GM21447 (cell line): ENCODE results near the gene PRODH2.
A peak's percentile ranks its signal among the peaks of the same experiment; 100 is the strongest.

ENCODE experiments used
- ATAC-seq: cut with Tn5 transposase; IDR thresholded peaks from one replicate; pipeline ENCODE4 v1.9.1; 2021; ENCODE audit not compliant: unreplicated experiment

Gene PRODH2

GRCh38 chr19:35759697-35760096, 52.9 kb downstream of the PRODH2 start:
- ATAC-seq, result no peak

DNA sequence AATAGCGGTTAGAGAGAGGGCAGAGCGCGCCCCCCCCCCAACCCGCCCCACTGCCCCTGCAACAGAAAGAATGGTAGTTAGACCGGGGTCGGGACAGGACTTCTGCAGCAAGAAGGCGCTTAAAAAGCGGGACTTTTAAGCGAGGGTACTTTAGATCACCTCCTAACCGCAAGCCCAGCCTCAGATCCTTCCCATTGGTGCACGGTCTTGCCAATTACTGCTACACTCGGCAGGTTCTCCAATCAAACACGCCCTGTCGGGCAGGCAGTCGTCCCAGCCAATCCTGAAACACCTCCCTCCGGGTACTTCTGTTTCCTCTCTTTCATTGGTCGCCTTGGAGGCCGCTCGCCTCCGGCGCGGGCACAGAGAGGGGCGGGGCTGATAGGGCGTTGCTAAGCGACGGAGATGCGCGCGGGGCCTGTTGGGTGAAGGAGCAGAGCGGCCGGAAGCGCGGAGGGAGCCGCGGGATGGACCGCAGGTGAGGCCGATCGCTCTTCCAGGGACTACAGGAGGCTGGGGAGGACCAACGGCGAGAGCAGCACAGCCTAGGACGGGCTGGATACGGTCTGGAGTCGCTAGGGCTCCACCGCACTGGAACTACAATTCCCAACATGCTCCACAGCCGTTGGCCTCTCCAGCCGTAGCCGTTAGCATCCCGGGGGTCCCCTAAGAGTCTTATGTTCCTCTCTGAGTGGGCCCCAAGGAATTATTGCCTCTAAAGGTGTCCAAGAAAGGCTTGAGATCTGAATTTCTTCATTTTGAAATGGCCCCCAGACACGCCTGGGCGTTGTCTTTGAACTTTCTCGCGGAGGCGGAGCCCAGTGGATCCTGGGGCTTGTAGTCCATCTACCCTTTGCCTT, 54.7 kb downstream of the PRODH2 start, which contains the start of gene PROSER3:
PROSER3 (plus strand) TSS at position 428 of the 860 bp plus-strand sequence; CDS start at position 468, 40 bp downstream.
- peak; percentile 97 for ATAC-seq

DNA sequence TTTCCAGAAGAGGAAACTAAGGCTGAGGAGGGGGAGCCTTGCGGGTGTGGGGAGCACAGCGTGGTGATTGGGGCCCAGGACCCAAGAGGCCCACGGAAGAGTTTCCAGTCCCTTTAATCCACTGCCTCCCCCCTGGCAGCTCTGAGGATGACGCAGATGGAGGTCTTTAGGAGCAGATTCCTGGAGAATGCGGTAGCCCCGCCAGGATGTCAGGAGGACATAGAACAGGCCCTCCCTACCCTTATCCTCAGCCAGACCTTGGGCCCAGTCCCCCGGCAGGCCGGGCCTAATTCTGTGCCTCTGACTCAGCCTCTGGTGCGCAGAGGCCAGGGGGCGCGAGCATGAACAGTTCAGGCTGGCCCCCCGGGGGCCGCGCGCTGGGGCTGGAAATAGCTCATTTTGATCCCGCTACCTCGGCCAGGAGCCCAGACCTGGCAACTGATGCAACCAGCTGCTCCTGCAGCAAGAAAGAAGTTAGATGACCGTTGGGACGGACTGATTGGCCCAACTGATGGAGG, 55.4 kb downstream of the PRODH2 start:
- ATAC-seq, result no peak

- no peak for ATAC-seq
These were observed 56.0 kb downstream of the PRODH2 start, which contains the start of gene HSPB6 for GRCh38 chr19:35756377-35757230. Gene HSPB6 (minus strand): TSS chr19:35757029. CDS start chr19:35757008, 21 bp downstream.

DNA sequence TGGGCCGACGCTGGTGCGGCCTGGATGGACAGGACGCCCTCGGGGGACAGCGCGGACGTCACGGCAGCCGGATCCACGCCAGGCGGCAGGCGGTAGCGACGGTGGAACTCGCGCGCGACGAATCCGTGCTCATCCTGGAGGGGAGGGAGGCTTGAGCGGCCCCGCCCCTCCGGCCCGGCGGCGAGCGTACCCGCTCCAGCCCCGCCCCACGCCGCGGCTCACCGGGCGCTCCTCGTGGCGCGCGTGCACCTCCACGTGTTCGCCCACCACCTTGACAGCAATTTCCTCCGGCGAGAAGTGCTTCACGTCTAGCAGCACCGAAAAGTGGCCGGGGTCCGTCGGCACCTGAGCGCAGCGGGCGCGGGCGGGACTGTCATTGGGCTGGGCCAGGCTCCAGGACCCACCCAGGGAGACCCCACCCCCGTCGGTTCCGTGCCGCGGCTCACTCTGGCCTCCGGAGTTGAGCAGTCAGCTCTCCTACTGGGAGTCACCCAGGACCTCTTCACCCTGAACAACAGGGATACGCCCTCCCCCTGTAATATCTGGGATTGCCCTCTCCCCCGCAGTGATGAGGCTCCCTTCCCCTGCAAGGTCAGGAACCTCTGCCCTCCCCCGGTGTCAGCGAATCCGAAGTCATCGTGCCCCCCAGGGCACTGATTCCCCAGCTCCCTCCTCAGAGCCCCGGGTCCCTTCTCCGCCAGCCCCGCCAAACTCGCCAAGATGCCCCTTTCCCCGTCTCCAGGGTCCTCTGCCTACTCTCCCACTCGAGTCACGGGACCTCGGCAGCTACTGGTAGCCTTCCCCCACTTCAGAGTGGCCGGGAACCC, 56.9 kb downstream of the PRODH2 start:
- no peak for ATAC-seq

DNA sequence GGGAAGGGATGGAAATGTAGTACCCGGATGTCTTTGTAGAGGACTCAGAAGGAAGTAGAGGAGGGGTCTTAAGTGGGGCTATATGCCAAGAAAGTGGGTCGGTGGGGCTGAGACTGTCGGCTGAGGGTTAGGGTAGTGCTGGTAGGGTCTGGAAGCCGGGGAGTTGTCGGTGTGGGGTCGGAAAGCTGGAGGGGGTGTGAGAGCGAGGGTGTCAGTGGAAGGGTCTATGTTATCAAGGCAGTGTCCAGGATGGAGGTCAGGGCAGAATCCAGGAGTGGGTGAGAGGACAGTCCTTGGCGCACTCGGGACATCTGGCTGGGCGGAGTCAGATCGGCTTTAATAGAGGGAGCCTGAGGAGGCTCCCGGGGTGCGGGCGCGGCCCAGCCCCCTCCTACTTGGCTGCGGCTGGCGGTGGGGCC, 57.5 kb downstream of the PRODH2 start:
- no peak for ATAC-seq

GRCh38 chr19:35754370-35755130, 58.1 kb downstream of the PRODH2 start:
- no peak for ATAC-seq

DNA sequence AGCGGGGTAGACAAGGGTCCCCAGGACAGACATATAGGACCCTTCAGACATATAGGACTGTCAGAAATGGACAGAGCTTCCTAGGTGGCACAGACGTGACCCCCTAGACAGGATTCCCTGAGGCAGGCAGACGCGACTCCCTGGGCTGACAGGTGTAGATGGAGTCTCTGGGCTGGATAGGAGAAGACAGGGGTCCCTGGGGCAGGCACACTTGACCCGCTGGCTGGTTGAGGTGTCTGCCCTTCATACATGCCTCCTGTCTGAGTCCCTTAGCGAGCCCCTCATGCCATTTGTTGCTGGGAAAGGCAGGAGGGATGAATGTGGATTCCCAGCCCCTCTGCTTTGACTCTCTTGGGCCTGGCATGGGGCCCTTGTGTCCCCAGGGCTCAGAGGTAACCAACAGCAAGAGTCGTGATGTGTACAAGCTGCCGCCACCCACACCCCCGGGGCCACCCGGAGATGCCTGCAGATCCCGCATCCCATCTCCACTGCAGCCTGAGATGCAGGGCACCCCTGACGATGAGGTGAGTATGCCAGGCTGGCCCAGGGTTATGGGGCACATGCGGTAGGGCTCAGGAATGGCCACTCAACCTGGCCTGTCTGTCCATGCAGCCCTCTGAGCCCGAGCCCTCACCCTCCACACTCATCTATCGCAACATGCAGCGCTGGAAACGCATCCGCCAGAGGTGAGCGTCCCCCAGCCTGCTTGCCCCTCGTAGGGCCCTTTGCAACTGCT, 58.8 kb downstream of the PRODH2 start:
- no peak for ATAC-seq

DNA sequence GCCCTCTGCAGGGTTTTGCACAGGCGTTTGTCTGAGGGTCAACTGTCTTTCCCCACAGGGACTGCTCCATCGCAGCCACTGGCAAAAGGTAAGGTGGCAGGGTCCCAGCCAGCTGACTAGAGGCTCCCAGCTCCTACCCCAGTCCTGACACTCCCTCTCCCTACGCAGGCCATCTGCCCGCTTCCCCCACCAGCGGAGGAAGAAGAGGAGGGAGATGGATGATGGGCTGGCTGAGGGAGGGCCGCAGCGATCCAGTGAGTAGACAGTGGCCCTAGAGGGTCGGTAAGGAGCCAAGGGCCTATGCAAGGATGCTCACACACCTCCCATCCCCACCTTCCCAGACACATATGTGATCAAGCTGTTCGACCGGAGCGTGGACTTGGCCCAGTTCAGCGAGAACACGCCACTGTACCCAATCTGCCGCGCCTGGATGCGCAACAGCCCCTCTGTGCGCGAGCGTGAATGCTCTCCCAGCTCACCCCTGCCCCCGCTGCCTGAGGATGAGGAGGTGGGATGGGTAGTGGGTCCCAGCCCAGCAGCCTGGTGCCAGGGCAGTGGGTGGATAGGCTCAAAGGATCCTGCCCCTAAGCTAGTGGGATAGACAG, 59.8 kb downstream of the PRODH2 start:
- ATAC-seq, result no peak

- no peak for ATAC-seq
These were observed 60.6 kb downstream of the PRODH2 start for GRCh38 chr19:35751839-35752745.

- no peak for ATAC-seq
These were observed 62.5 kb downstream of the PRODH2 start for GRCh38 chr19:35750167-35750566.
